ENCODE measurements around the gene AMPD2. TPM values are rescaled to one million over a fixed set of nuclear protein-coding genes. Genes with fewer than 3 reads are reported as not detected.

Gene AMPD2
- polyA plus RNA-seq, 1 donor (not counting 4 experiments of a cell fraction or from before 2014, with no cell fraction given), result 17.6 TPM

DNA sequence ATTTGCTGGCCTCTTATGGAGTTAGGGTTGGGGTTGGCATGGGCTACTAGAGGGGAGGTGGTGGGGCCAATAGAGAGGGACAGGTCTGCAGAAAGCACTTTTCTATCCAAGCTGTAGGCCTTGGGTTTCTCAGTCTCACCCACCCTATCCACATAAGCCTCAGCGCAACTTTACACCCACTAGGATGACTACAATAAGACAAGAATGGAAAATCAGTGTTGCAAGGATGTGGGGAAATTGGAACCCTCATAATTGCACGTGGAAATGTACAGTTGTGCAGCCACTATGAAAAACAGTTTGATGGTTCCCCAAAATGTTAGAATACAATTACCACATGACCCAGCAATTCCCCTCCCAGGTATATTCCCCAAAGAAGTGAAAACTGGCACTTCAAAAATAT, 22.2 kb downstream of the AMPD2 start:
- Histone ChIP-seq H3K4me1 (ENCODE audit: control insufficient read depth, extremely low read depth, insufficient read depth, low read length) (no peaks in the 10 kb centered on the region), H3K9me3 (ENCODE audit: control insufficient read depth, low read depth, low read length) (no peaks in the 10 kb centered on the region), H3K4me3 (ENCODE audit: control insufficient read depth in 2 of 3, extremely low read depth in 1 of 3, insufficient read depth in 2 of 3, low read depth in 1 of 3, low read length in 3 of 3) (no peak overlapping the region), H3K4me2 (ENCODE audit: control insufficient read depth, extremely low read depth, insufficient read depth, low read depth, low read length) (no peak overlapping the region), H3K9me1 (ENCODE audit: control insufficient read depth, extremely low read depth, insufficient read depth, low read length) (no peaks in the 10 kb centered on the region), H3K79me2 (ENCODE audit: control insufficient read depth, insufficient read depth, low read length) (no peaks in the 10 kb centered on the region), H4K20me1 (ENCODE audit: control insufficient read depth, extremely low read depth, insufficient read depth, low read length) (no peaks in the 10 kb centered on the region), H3K27ac (ENCODE audit: control insufficient read depth, insufficient read depth, low read length) (no peak overlapping the region), H3K9ac (ENCODE audit: control insufficient read depth, extremely low read depth, insufficient read depth, low read length) (no peak overlapping the region), H3K36me3 (ENCODE audit: control insufficient read depth in 2 of 2, extremely low read depth in 1 of 2, insufficient read depth in 2 of 2, low read length in 2 of 2) (no peaks in the 10 kb centered on the region), H2AFZ (ENCODE audit: control insufficient read depth, low read length) (no peak overlapping the region), H3K27me3 (ENCODE audit: control insufficient read depth, extremely low read depth, insufficient read depth, low read length) (no peaks in the 10 kb centered on the region)
- no peak for TF ChIP-seq EZH2 (IDR thresholded peaks at IDR 0.05; ENCODE audit: low read length)
- TF ChIP-seq, protein P1, sequence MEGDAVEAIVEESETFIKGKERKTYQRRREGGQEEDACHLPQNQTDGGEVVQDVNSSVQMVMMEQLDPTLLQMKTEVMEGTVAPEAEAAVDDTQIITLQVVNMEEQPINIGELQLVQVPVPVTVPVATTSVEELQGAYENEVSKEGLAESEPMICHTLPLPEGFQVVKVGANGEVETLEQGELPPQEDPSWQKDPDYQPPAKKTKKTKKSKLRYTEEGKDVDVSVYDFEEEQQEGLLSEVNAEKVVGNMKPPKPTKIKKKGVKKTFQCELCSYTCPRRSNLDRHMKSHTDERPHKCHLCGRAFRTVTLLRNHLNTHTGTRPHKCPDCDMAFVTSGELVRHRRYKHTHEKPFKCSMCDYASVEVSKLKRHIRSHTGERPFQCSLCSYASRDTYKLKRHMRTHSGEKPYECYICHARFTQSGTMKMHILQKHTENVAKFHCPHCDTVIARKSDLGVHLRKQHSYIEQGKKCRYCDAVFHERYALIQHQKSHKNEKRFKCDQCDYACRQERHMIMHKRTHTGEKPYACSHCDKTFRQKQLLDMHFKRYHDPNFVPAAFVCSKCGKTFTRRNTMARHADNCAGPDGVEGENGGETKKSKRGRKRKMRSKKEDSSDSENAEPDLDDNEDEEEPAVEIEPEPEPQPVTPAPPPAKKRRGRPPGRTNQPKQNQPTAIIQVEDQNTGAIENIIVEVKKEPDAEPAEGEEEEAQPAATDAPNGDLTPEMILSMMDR (optimal IDR thresholded peaks at IDR 0.05 in 1 of 3, IDR thresholded peaks at IDR 0.05 in 1 of 3, conservative IDR thresholded peaks at IDR 0.05 in 1 of 3; ENCODE audit: extremely low read depth in 1 of 3, insufficient read depth in 2 of 3, low read length in 3 of 3), result no peak
- DNase-seq (ENCODE audit: low read depth, low spot score) (no peak), FAIRE-seq (no peak)
- dilution Hi-C loops (cut with MboI; ENCODE audit: extremely low pct_ligation_motif_present, low sequenced_read_pairs), result no loop called here

DNA sequence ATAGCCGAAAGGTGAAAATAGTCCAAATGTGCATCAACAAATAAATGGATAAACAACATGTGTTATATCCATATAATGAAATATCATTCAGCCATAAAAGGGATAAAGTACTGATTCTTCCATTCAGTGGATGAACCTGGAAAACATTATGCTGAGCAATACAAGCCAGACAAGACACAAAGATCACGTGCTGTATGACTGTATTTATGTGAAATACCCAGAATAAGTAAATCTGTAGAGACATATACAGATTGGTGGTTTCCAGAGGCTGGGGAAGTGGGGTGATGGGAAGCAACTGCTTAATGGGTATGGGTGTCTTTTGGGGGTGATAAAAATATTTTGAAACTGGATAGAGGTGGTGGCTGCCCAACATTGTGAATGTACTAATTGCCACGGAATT, 23.0 kb downstream of the AMPD2 start:
- H3K4me3 ChIP-seq (ENCODE audit: control insufficient read depth in 2 of 3, extremely low read depth in 1 of 3, insufficient read depth in 2 of 3, low read depth in 1 of 3, low read length in 3 of 3), result no peak overlapping the region
- H4K20me1 ChIP-seq (ENCODE audit: control insufficient read depth, extremely low read depth, insufficient read depth, low read length), result no peaks in the 10 kb centered on the region
- no peak for FAIRE-seq
- no peaks in the 10 kb centered on the region for H3K79me2 ChIP-seq (ENCODE audit: control insufficient read depth, insufficient read depth, low read length)
- H3K27ac ChIP-seq (ENCODE audit: control insufficient read depth, insufficient read depth, low read length), result no peak overlapping the region
- no peaks in the 10 kb centered on the region for H3K9me3 ChIP-seq (ENCODE audit: control insufficient read depth, low read depth, low read length)
- H3K27me3 ChIP-seq (ENCODE audit: control insufficient read depth, extremely low read depth, insufficient read depth, low read length), result no peaks in the 10 kb centered on the region
- no peaks in the 10 kb centered on the region for H3K4me1 ChIP-seq (ENCODE audit: control insufficient read depth, extremely low read depth, insufficient read depth, low read length)
- no peak overlapping the region for H2AFZ ChIP-seq (ENCODE audit: control insufficient read depth, low read length)
- H3K9ac ChIP-seq (ENCODE audit: control insufficient read depth, extremely low read depth, insufficient read depth, low read length), result no peak overlapping the region
- DNase-seq (ENCODE audit: low read depth, low spot score), result no peak
- dilution Hi-C loops (cut with MboI; ENCODE audit: extremely low pct_ligation_motif_present, low sequenced_read_pairs), result no loop called here
- TF ChIP-seq, protein P1 (optimal IDR thresholded peaks at IDR 0.05 in 1 of 3, IDR thresholded peaks at IDR 0.05 in 1 of 3, conservative IDR thresholded peaks at IDR 0.05 in 1 of 3; ENCODE audit: extremely low read depth in 1 of 3, insufficient read depth in 2 of 3, low read length in 3 of 3), result no peak
- no peak for TF ChIP-seq EZH2 (IDR thresholded peaks at IDR 0.05; ENCODE audit: low read length)
- H3K4me2 ChIP-seq (ENCODE audit: control insufficient read depth, extremely low read depth, insufficient read depth, low read depth, low read length), result no peak overlapping the region
- no peaks in the 10 kb centered on the region for H3K9me1 ChIP-seq (ENCODE audit: control insufficient read depth, extremely low read depth, insufficient read depth, low read length)
- H3K36me3 ChIP-seq (ENCODE audit: control insufficient read depth in 2 of 2, extremely low read depth in 1 of 2, insufficient read depth in 2 of 2, low read length in 2 of 2), result no peaks in the 10 kb centered on the region
